Nephron progenitor cell (in vitro differentiated cells): ENCODE measurements around the gene C1orf21.

Experiments used
- DNase-seq: peaks from one replicate; pipeline ENCODE4 v3.0.0; 2021
- H3K27ac Mint-ChIP-seq: 2 replicates; pipeline ENCODE4 v1.8.0; 2021; ENCODE audit warnings: mild to moderate bottlenecking, moderate library complexity, mixed read lengths
- H3K27me3 Mint-ChIP-seq: 2 replicates; pipeline ENCODE4 v1.8.0; 2021; ENCODE audit warnings: mild to moderate bottlenecking, low read depth, mixed read lengths; ENCODE audit not compliant: poor library complexity
- H3K36me3 Mint-ChIP-seq: 2 replicates; pipeline ENCODE4 v1.8.0; 2021; ENCODE audit warnings: low read depth, mixed read lengths
- H3K4me1 Mint-ChIP-seq: 2 replicates; pipeline ENCODE4 v1.8.0; 2021; ENCODE audit warnings: mixed read lengths
- H3K4me3 Mint-ChIP-seq: 2 replicates; pipeline ENCODE4 v1.8.0; 2021; ENCODE audit warnings: mild to moderate bottlenecking, moderate library complexity, mixed read lengths
- H3K9me3 Mint-ChIP-seq: 2 replicates; pipeline ENCODE4 v1.8.0; 2021; ENCODE audit warnings: mild to moderate bottlenecking, moderate library complexity, mixed read lengths
- CTCF ChIP-seq: fragments of 200-600 bp; sonication (generic); IDR thresholded peaks from 2 replicates; pipeline ENCODE4 v1.5.0; 2021; ENCODE audit warnings: antibody characterized with exemption

Gene C1orf21

GRCh38 chr1:184514447-184514846, 127.6 kb downstream of the C1orf21 start:
- Mint-ChIP-seq H3K9me3 (no peaks in the 10 kb centered on the region), H3K27ac (no peak overlapping the region), H3K4me3 (no peak overlapping the region), H3K27me3 (no peaks in the 10 kb centered on the region), H3K36me3 (peaks cover 6% of the 10 kb centered on the region), H3K4me1 (no peaks in the 10 kb centered on the region)
- DNase-seq, result no peak
- TF ChIP-seq CTCF, result no peak

GRCh38 chr1:184517130-184517529, 130.3 kb downstream of the C1orf21 start:
- no peak overlapping the region for H3K4me3 Mint-ChIP-seq
- no peaks in the 10 kb centered on the region for H3K9me3 Mint-ChIP-seq
- no peaks in the 10 kb centered on the region for H3K4me1 Mint-ChIP-seq
- H3K36me3 Mint-ChIP-seq, result peaks cover 6% of the 10 kb centered on the region
- no peak overlapping the region for H3K27ac Mint-ChIP-seq
- no peak for DNase-seq
- no peaks in the 10 kb centered on the region for H3K27me3 Mint-ChIP-seq
- no peak for TF ChIP-seq CTCF

GRCh38 chr1:184518736-184519357, 132.0 kb downstream of the C1orf21 start:
- Mint-ChIP-seq H3K27me3 (no peaks in the 10 kb centered on the region), H3K4me3 (no peak overlapping the region), H3K4me1 (no peaks in the 10 kb centered on the region), H3K9me3 (peaks cover 5% of the 10 kb centered on the region), H3K36me3 (peaks cover 6% of the 10 kb centered on the region), H3K27ac (no peak overlapping the region)
- TF ChIP-seq CTCF, result no peak
- DNase-seq, result no peak

DNA sequence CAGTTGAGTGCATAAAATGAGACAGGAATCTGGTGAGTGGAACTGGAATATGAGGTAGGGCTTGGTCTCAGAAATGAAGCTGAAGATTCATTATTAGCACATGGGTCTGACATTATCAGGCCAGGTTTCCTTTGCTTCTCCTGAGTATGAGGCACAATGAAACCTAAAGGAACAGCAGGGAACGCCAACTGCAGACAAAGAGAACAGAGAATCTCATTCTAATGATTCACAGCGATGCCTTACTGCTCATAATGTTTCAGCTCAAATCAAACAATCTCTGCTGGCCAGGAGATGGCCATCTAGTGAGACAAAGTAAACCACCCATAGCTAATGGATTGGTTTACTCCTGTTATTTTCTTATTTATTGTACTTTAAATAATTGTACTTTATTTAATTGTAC, 133.5 kb downstream of the C1orf21 start:
- H3K27me3 Mint-ChIP-seq, result no peaks in the 10 kb centered on the region
- peaks cover 5% of the 10 kb centered on the region for H3K9me3 Mint-ChIP-seq
- H3K36me3 Mint-ChIP-seq, result peaks cover 6% of the 10 kb centered on the region
- H3K27ac Mint-ChIP-seq, result no peak overlapping the region
- H3K4me1 Mint-ChIP-seq, result no peaks in the 10 kb centered on the region
- no peak overlapping the region for H3K4me3 Mint-ChIP-seq
- no peak for TF ChIP-seq CTCF
- DNase-seq, result no peak

GRCh38 chr1:184524248-184524647, 137.4 kb downstream of the C1orf21 start:
- H3K4me1 Mint-ChIP-seq, result no peaks in the 10 kb centered on the region
- TF ChIP-seq CTCF, result no peak
- H3K9me3 Mint-ChIP-seq, result peaks cover 5% of the 10 kb centered on the region
- no peaks in the 10 kb centered on the region for H3K36me3 Mint-ChIP-seq
- no peaks in the 10 kb centered on the region for H3K27me3 Mint-ChIP-seq
- no peak overlapping the region for H3K27ac Mint-ChIP-seq
- no peak overlapping the region for H3K4me3 Mint-ChIP-seq
- DNase-seq, result no peak

DNA sequence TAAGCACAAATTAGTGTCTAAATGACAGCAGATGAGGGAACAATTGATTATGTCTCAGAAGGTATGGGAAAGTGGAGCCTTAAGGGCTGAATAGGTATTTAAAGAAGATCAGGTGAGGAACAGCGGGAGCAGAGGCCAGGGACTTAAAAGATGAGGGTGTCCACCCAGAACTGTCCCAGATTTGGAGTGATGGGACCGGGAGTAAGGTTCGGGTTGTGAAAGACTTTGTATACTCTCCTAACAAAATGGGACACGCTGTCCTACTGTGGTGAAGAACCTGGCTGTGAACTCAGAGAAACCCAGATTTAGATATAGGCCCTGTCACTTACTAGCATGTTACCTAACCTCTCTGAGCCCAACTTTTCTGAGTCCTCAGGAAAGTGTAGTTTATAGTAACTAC, 140.6 kb downstream of the C1orf21 start:
- no peak for DNase-seq
- Mint-ChIP-seq H3K4me1 (no peaks in the 10 kb centered on the region), H3K27ac (no peak overlapping the region), H3K36me3 (no peaks in the 10 kb centered on the region), H3K4me3 (no peak overlapping the region), H3K27me3 (no peaks in the 10 kb centered on the region), H3K9me3 (peaks cover 5% of the 10 kb centered on the region)
- no peak for TF ChIP-seq CTCF
